H1 (cell line): ENCODE data around the gene PRDX3. TPM values are rescaled to one million over a fixed set of nuclear protein-coding genes. Genes with fewer than 3 reads are reported as not detected.

ENCODE experiments used
- NANOG ChIP-seq: IDR thresholded peaks from 2 replicates; pipeline ENCODE4 v1.6.1; 2011; ENCODE audit warnings: low read length, low read depth, mild to moderate bottlenecking, inconsistent platforms; ENCODE audit not compliant: insufficient read depth, poor library complexity, severe bottlenecking
- RXRA ChIP-seq: IDR thresholded peaks from 2 replicates; pipeline ENCODE4 v1.6.1; 2011; ENCODE audit warnings: low read depth, mild to moderate bottlenecking, low read length, moderate library complexity; ENCODE audit not compliant: insufficient read depth
- polyA plus RNA-seq, 7 experiments: library from polyadenylated mRNA; depleted of rRNA in 3 of 7; stranded (reverse) in 5 of 7; unstranded in 2 of 7; fragments of >200 nt in 5 of 7; fragments of 200-250 nt in 2 of 7; gene quantifications; 1 replicate in 5 of 7; 2 replicates in 1 of 7; 4 replicates in 1 of 7; pipeline versions ENCODE4 v1.2.1 to v1.2.3, GENCODE V29; 2011 to 2013; ENCODE audit warnings: missing spikeins in 2 of 7, mixed read lengths in 2 of 7
- total RNA-seq: library from RNA; stranded (reverse); fragmentation: NEBNext Ultra II Directional; extraction: Animal tissue kit (Norgen Biotek cat#: 25700); gene quantifications from 2 replicates; pipeline ENCODE4 v1.2.1, GENCODE V29; 2021

The PRDX3 gene
- total and polyA plus RNA-seq, 2 of the 8 experiments (the other 6 are each of a cell fraction or from before 2014, with no cell fraction given): 201 to 208 TPM

GRCh38 chr10:119190353-119190752 is 11.7 kb upstream of the PRDX3 start (continued):
- no peak for TF ChIP-seq NANOG
- no peak for TF ChIP-seq RXRA
